HG03039 (cell line): ENCODE results near the gene ARF1.

Source experiments
- ATAC-seq: cut with Tn5 transposase; IDR thresholded peaks from one replicate; pipeline ENCODE4 v1.9.1; 2021; ENCODE audit warnings: mild to moderate bottlenecking, moderate library complexity; ENCODE audit not compliant: unreplicated experiment

The ARF1 gene

GRCh38 chr1:228048659-228049298 is 33.7 kb upstream of the ARF1 start:
- no peak for ATAC-seq

- ATAC-seq, result no peak
These were observed 31.8 kb upstream of the ARF1 start for GRCh38 chr1:228050571-228051231.

GRCh38 chr1:228058172-228058948 is 24.1 kb upstream of the ARF1 start:
- ATAC-seq, result no peak

- ATAC-seq, result no peak
These were observed 23.4 kb upstream of the ARF1 start for GRCh38 chr1:228058949-228059633.

- ATAC-seq, result no peak
These were observed 22.7 kb upstream of the ARF1 start for GRCh38 chr1:228059634-228060457.

- no peak for ATAC-seq
These were observed 21.9 kb upstream of the ARF1 start for GRCh38 chr1:228060458-228061190.

GRCh38 chr1:228061411-228062084 is 21.0 kb upstream of the ARF1 start:
- no peak for ATAC-seq

GRCh38 chr1:228062085-228062791 is 20.3 kb upstream of the ARF1 start:
- no peak for ATAC-seq

- no peak for ATAC-seq
These were observed 19.7 kb upstream of the ARF1 start for GRCh38 chr1:228062812-228063211.

- no peak for ATAC-seq
These were observed 19.0 kb upstream of the ARF1 start for GRCh38 chr1:228063251-228064191.

GRCh38 chr1:228064296-228064695 is 18.2 kb upstream of the ARF1 start:
- no peak for ATAC-seq

GRCh38 chr1:228064741-228065542 is 17.6 kb upstream of the ARF1 start:
- no peak for ATAC-seq

- no peak for ATAC-seq
These were observed 16.8 kb upstream of the ARF1 start for GRCh38 chr1:228065543-228066347.

- no peak for ATAC-seq
These were observed 16.1 kb upstream of the ARF1 start for GRCh38 chr1:228066416-228066815.

- ATAC-seq, result no peak
These were observed 15.4 kb upstream of the ARF1 start for GRCh38 chr1:228066891-228067654.
